H1 (cell line): ENCODE measurements around the gene TRAF6. TPM values are rescaled to one million over a fixed set of nuclear protein-coding genes. Genes with fewer than 3 reads are reported as not detected.

ENCODE experiments used
- CTCF ChIA-PET: fragments of 300-600 bp; sonication (Branson Sonifier 250); formaldehyde crosslinking; loops from one replicate; lab custom pipeline; 2021; ENCODE audit not compliant: partially characterized antibody; lab: Charles Lee
- POLR2A ChIA-PET: fragments of 300-600 bp; sonication (Branson Sonifier 250); formaldehyde crosslinking; loops from one replicate; lab custom pipeline; 2021; ENCODE audit warnings: inconsistent platforms; ENCODE audit not compliant: partially characterized antibody; lab: Charles Lee
- DNase-seq, 2 experiments: peaks; one replicate each; pipeline versions ENCODE4 v3.0.0 to v3.0.0-alpha.2; 2010 to 2022; ENCODE audit warnings: low spot score in 2 of 2, low read depth in 1 of 2, mixed read lengths in 1 of 2
- FAIRE-seq: peaks from 2 replicates; lab custom pipeline; 2011; peaks lifted over from hg19 to GRCh38; lab: Jason Lieb, UNC
- H2AFZ ChIP-seq: 2 replicates; pipeline ENCODE4 v1.8.1; 2012; ENCODE audit warnings: low read length, inconsistent platforms
- H2AK5ac ChIP-seq: 2 replicates; pipeline ENCODE4 v1.6.1; 2013; ENCODE audit warnings: low read depth, low read length
- H2BK120ac ChIP-seq: replicated peaks from 2 replicates; pipeline ENCODE3; 2013; ENCODE audit warnings: low read depth, low read length, inconsistent platforms
- H2BK12ac ChIP-seq: 2 replicates; pipeline ENCODE4 v1.6.1; 2013; ENCODE audit warnings: low read depth, low read length
- H2BK15ac ChIP-seq: 2 replicates; pipeline ENCODE4 v1.6.1; 2013; ENCODE audit warnings: low read length
- H2BK20ac ChIP-seq: 2 replicates; pipeline ENCODE4 v1.6.1; 2013; ENCODE audit warnings: low read length
- H2BK5ac ChIP-seq: 2 replicates; pipeline ENCODE4 v1.6.1; 2013; ENCODE audit warnings: low read depth, low read length
- H3K14ac ChIP-seq: 2 replicates; pipeline ENCODE4 v1.6.1; 2013; ENCODE audit warnings: inconsistent platforms; ENCODE audit not compliant: insufficient read length
- H3K18ac ChIP-seq: 2 replicates; pipeline ENCODE4 v1.6.1; 2013; ENCODE audit warnings: low read length; ENCODE audit errors: extremely low read depth
- H3K23ac ChIP-seq: 2 replicates; pipeline ENCODE4 v1.6.1; 2013; ENCODE audit warnings: inconsistent platforms; ENCODE audit not compliant: insufficient read length
- H3K23me2 ChIP-seq: 2 replicates; pipeline ENCODE4 v1.6.1; 2013; ENCODE audit warnings: low read depth, low read length
- H3K27ac ChIP-seq: 2 replicates; pipeline ENCODE4 v1.6.1; 2011; ENCODE audit warnings: low read depth, low read length, inconsistent platforms
- H3K27me3 ChIP-seq, 4 experiments: replicated peaks in 1 of 4; 1 replicate in 1 of 4; 2 replicates in 3 of 4; pipeline versions ENCODE4 v1.6.1 to v1.8.1; 2011 to 2013; ENCODE audit warnings: low read length in 3 of 4, mild to moderate bottlenecking in 3 of 4, inconsistent platforms in 2 of 4, mixed read lengths in 2 of 4, moderate library complexity in 1 of 4; ENCODE audit not compliant: control insufficient read depth in 3 of 4, insufficient read depth in 3 of 4; ENCODE audit errors: extremely low read depth in 1 of 4
- H3K36me3 ChIP-seq, 4 experiments: 2 replicates each; pipeline versions ENCODE4 v1.6.1 to v1.8.1; 2011 to 2013; ENCODE audit warnings: mild to moderate bottlenecking in 4 of 4, low read length in 3 of 4, moderate library complexity in 2 of 4, control low read depth in 1 of 4, inconsistent platforms in 1 of 4; ENCODE audit not compliant: insufficient read depth in 4 of 4, control insufficient read depth in 2 of 4
- H3K4ac ChIP-seq: replicated peaks from 2 replicates; pipeline ENCODE3; 2013; ENCODE audit warnings: low read length, low read depth, mixed read lengths, inconsistent platforms; ENCODE audit not compliant: insufficient read length
- H3K4me1 ChIP-seq, 4 experiments: replicated peaks in 1 of 4; 1 replicate in 1 of 4; 2 replicates in 3 of 4; pipeline versions ENCODE4 v1.6.1 to v1.8.1; 2011 to 2013; ENCODE audit warnings: low read length in 3 of 4, inconsistent platforms in 2 of 4, mixed read lengths in 1 of 4; ENCODE audit not compliant: insufficient read depth in 4 of 4, control insufficient read depth in 3 of 4
- H3K4me2 ChIP-seq, 2 experiments: 2 replicates each; pipeline versions ENCODE4 v1.6.1 to v1.8.1; 2011 to 2013; ENCODE audit warnings: low read depth in 2 of 2, low read length in 2 of 2, control low read depth in 1 of 2, inconsistent platforms in 1 of 2, mild to moderate bottlenecking in 1 of 2; ENCODE audit not compliant: insufficient read depth in 1 of 2
- H3K4me3 ChIP-seq, 4 experiments: fragments of 200-600, 300-600 bp in 1 of 4; sonication (generic), shearing (Covaris generic), sonication (Bioruptor Twin) in 1 of 4; 2 replicates each; pipeline versions ENCODE4 v1.5.1 to v1.8.1; 2011 to 2016; ENCODE audit warnings: low read length in 4 of 4, low read depth in 3 of 4, control low read depth in 2 of 4, inconsistent platforms in 2 of 4, mild to moderate bottlenecking in 2 of 4, mixed read lengths in 1 of 4, moderate library complexity in 1 of 4; ENCODE audit not compliant: insufficient read depth in 2 of 4; ENCODE audit errors: extremely low read depth in 1 of 4
- H3K56ac ChIP-seq: replicated peaks from 2 replicates; pipeline ENCODE3; 2013; ENCODE audit warnings: low read depth, mild to moderate bottlenecking, mixed read lengths, low read length, inconsistent platforms; ENCODE audit not compliant: insufficient read length
- H3K79me1 ChIP-seq: 2 replicates; pipeline ENCODE4 v1.6.1; 2013; ENCODE audit warnings: low read depth, low read length, control low read depth
- H3K79me2 ChIP-seq, 2 experiments: 2 replicates each; pipeline versions ENCODE4 v1.6.1 to v1.8.1; 2012 to 2013; ENCODE audit warnings: low read length in 2 of 2, mild to moderate bottlenecking in 2 of 2, inconsistent platforms in 1 of 2; ENCODE audit not compliant: insufficient read depth in 2 of 2, control insufficient read depth in 1 of 2
- H3K9ac ChIP-seq, 4 experiments: replicated peaks in 1 of 4; 1 replicate in 1 of 4; 2 replicates in 3 of 4; pipeline versions ENCODE4 v1.6.1 to v1.8.1; 2011 to 2013; ENCODE audit warnings: low read depth in 3 of 4, low read length in 3 of 4, control low read depth in 2 of 4, mild to moderate bottlenecking in 2 of 4, moderate library complexity in 2 of 4, inconsistent platforms in 1 of 4; ENCODE audit errors: extremely low read depth in 1 of 4
- H3K9me3 ChIP-seq, 2 experiments: 2 replicates each; pipeline versions ENCODE4 v1.6.1 to v1.8.1; 2012 to 2013; ENCODE audit warnings: mild to moderate bottlenecking in 2 of 2, moderate library complexity in 2 of 2, control low read depth in 1 of 2, inconsistent platforms in 1 of 2, low read depth in 1 of 2, low read length in 1 of 2, mixed read lengths in 1 of 2; ENCODE audit not compliant: insufficient read depth in 2 of 2
- H4K20me1 ChIP-seq, 2 experiments: replicated peaks in 1 of 2; 2 replicates each; pipeline versions ENCODE3 to v1.8.1; 2011 to 2013; ENCODE audit warnings: inconsistent platforms in 2 of 2, low read length in 2 of 2, mild to moderate bottlenecking in 1 of 2; ENCODE audit not compliant: insufficient read depth in 2 of 2, control insufficient read depth in 1 of 2
- H4K5ac ChIP-seq: 2 replicates; pipeline ENCODE4 v1.6.1; 2013; ENCODE audit warnings: low read length, low read depth, mixed read lengths, inconsistent platforms; ENCODE audit not compliant: insufficient read length
- H4K8ac ChIP-seq: 2 replicates; pipeline ENCODE4 v1.8.0; 2013; ENCODE audit warnings: mild to moderate bottlenecking, moderate library complexity, low read length, inconsistent platforms; ENCODE audit not compliant: insufficient read depth; ENCODE audit errors: extremely low read depth
- H4K91ac ChIP-seq: replicated peaks from 2 replicates; pipeline ENCODE3; 2013; ENCODE audit warnings: low read length, mixed read lengths, inconsistent platforms; ENCODE audit not compliant: insufficient read length
- FOSL1 ChIP-seq: IDR thresholded peaks from 2 replicates; pipeline ENCODE4 v1.6.1; 2011; ENCODE audit warnings: mild to moderate bottlenecking, low read depth, low read length, moderate library complexity; ENCODE audit not compliant: insufficient read depth
- JUN ChIP-seq: IDR thresholded peaks from 2 replicates; pipeline ENCODE4 v1.6.1; 2011; ENCODE audit warnings: low read depth, mild to moderate bottlenecking, improper control_type of control experiment, low read length
- KDM4A ChIP-seq: IDR thresholded peaks from one replicate; pipeline ENCODE4 v1.7.1; 2012; ENCODE audit warnings: low read depth, mild to moderate bottlenecking, moderate library complexity, low read length, inconsistent platforms; ENCODE audit not compliant: severe bottlenecking
- SIX5 ChIP-seq: IDR thresholded peaks from 2 replicates; pipeline ENCODE4 v1.6.1; 2011; ENCODE audit warnings: mild to moderate bottlenecking, low read depth, low read length
- TBP ChIP-seq: IDR thresholded peaks from 2 replicates; pipeline ENCODE4 v1.6.1; 2011; ENCODE audit warnings: low read depth, low read length, improper control_type of control experiment
- ZNF274 ChIP-seq: IDR thresholded peaks from 2 replicates; pipeline ENCODE4 v1.7.0; 2012; ENCODE audit warnings: low read length, borderline replicate concordance; ENCODE audit errors: extremely low read depth
- WGBS, 2 experiments: shearing (Covaris generic) in 1 of 2; methylation state at CpG; one replicate each; pipeline versions ENCODE4 v1.1.6 to v1.1.7; 2013 to 2015; ENCODE audit warnings: low lambda C conversion rate in 2 of 2, mixed read lengths in 2 of 2, inconsistent platforms in 1 of 2, low coverage in 1 of 2, missing lambda C conversion rate in 1 of 2; ENCODE audit not compliant: insufficient replicate concordance in 2 of 2, insufficient coverage in 1 of 2, insufficient read length in 1 of 2; ENCODE audit errors: extremely low coverage in 1 of 2, missing lambda C conversion rate in 1 of 2; 5-methylcytosine and 5-hydroxymethylcytosine counted together
- polyA plus RNA-seq, 7 experiments: library from polyadenylated mRNA; depleted of rRNA in 3 of 7; stranded (reverse) in 5 of 7; unstranded in 2 of 7; fragments of >200 nt in 5 of 7; fragments of 200-250 nt in 2 of 7; gene quantifications; 1 replicate in 5 of 7; 2 replicates in 1 of 7; 4 replicates in 1 of 7; pipeline versions ENCODE4 v1.2.1 to v1.2.3, GENCODE V29; 2011 to 2013; ENCODE audit warnings: missing spikeins in 2 of 7, mixed read lengths in 2 of 7
- total RNA-seq: library from RNA; stranded (reverse); fragmentation: NEBNext Ultra II Directional; extraction: Animal tissue kit (Norgen Biotek cat#: 25700); gene quantifications from 2 replicates; pipeline ENCODE4 v1.2.1, GENCODE V29; 2021

TRAF6 gene
- total and polyA plus RNA-seq, 2 of the 8 experiments (the other 6 are each of a cell fraction or from before 2014, with no cell fraction given), result 4.6 to 8.8 TPM

DNA sequence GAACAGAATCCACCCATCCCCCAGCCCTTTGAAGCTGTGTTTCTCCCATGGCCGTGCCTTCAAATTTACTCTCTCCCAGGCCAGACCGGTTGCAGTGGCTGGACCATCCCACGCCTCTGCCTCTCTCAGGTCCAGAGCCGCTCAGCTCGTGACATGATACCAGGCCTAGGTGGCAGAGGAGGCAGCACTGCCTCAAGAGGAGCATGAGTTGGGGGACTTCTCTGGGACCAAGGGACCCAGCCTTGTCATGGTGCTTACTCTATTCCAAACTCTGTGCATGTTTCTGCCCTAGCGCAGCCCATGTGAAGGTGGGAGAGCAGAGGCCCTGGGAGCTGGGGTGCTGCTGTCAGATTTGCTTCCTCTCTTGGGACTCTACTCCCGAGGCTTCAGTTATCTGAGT is 51.0 kb downstream of the TRAF6 start:
- H2BK12ac ChIP-seq, result no peak overlapping the region
- no peak for FAIRE-seq
- TF ChIP-seq TBP (no peak), KDM4A (no peak), JUN (no peak), SIX5 (no peak), ZNF274 (no peak), FOSL1 (no peak)
- TF ChIP-seq, all 59 proteins: peak for 0
- Histone ChIP-seq H2BK20ac (no peak overlapping the region), H3K36me3 (no peaks in the 10 kb centered on the region), H3K4me1 (peaks cover 0 to 27% (median 11%) of the 10 kb centered on the region in 4 experiments; a peak in 6 of 7 replicates), H3K79me1 (no peaks in the 10 kb centered on the region), H3K4me3 (no peak overlapping the region), H3K9ac (no peak overlapping the region), H3K14ac (no peak overlapping the region), H4K8ac (peak overlapping the region; percentile 30; the same call in 1 of the 2 replicates), H3K4ac (no peak overlapping the region), H3K79me2 (no peaks in the 10 kb centered on the region), H3K27ac (no peak overlapping the region), H3K23me2 (no peaks in the 10 kb centered on the region), H2BK15ac (no peak overlapping the region), H2AK5ac (no peak overlapping the region), H3K18ac (no peak overlapping the region), H4K20me1 (no peaks in the 10 kb centered on the region), H3K9me3 (no peaks in the 10 kb centered on the region), H2BK120ac (no peak overlapping the region), H2AFZ (no peak overlapping the region), H4K91ac (no peak overlapping the region), H3K27me3 (no peaks in the 10 kb centered on the region), H4K5ac (no peak overlapping the region), H3K4me2 (no peak overlapping the region), H3K56ac (no peak overlapping the region), H2BK5ac (no peak overlapping the region), H3K23ac (no peak overlapping the region)
- DNase-seq, result no peak
- ChIA-PET CTCF (interaction anchor here (1.0 to 4.0 kb wide), 9 partner anchors 9 to 167 kb away, joined by 3 to 29 read pairs (median 5); no protein-coding TSS in a partner anchor), POLR2A (interaction anchor here (0.9 kb wide), 1 partner anchor 10 kb away, joined by 3 read pairs; no protein-coding TSS in a partner anchor)
- 81% methylated on average over 7 of the region's 7 CpGs; no CpG with 5 or more reads in 1 of the 2 experiments for WGBS, 2 experiments
